ENCODE data around the gene CDH1.

DNA sequence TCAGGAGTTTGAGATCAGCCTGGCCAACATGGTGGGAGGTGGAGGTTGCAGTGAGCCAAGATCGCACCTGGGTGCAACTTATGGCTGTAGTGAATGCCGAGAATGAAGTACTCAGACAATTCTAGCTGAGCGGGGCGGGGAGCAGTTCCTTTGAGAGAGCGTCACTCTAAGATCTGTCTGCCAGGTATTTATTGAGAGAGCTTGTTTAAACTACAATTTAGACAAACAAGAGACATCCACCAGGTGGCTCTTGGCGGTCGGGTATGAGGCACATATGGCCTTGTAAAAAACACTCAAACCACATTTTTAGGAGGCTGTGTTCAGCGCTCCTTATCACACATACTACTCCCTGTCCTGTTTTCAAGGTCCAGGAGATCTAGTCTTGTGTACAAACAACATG lies 40.6 kb upstream of the CDH1 start:
- TF ChIP-seq JUNB (IDR thresholded peaks at IDR 0.05; ENCODE audit: unreplicated experiment), result no peak
- TF ChIP-seq POLR2AphosphoS5 (IDR thresholded peaks at IDR 0.05; ENCODE audit: low read depth), result no peak
- no peak for TF ChIP-seq EZH2 (IDR thresholded peaks at IDR 0.05; ENCODE audit: low read depth, unreplicated experiment)

Measured in GM23338 (cell line).